HepG2 (cell line): ENCODE measurements around the gene PRADC1. TPM values are rescaled to one million over a fixed set of nuclear protein-coding genes. Genes with fewer than 3 reads are reported as not detected.

Source experiments
- ARID3A ChIP-seq: IDR thresholded peaks from 2 replicates; pipeline ENCODE4 v1.6.1; 2012; ENCODE audit warnings: low read depth, low read length, improper control_type of control experiment
- ARID5B ChIP-seq: IDR thresholded peaks from 2 replicates; pipeline ENCODE4 v1.4.0; 2020; ENCODE audit warnings: mild to moderate bottlenecking, missing genetic modification reagents
- CREM ChIP-seq, 2 experiments: sonication (generic) in 1 of 2; formaldehyde crosslinking in 1 of 2; IDR thresholded peaks; 2 replicates each; pipeline versions ENCODE4 v1.4.0 to v1.6.1; 2016 to 2020; ENCODE audit warnings: antibody characterized with exemption in 1 of 2, mild to moderate bottlenecking in 1 of 2, missing genetic modification reagents in 1 of 2
- GATAD2A ChIP-seq: IDR thresholded peaks from 2 replicates; pipeline ENCODE4 v1.6.1; 2016
- KDM6A ChIP-seq: IDR thresholded peaks from 2 replicates; pipeline ENCODE4 v1.6.1; 2016; ENCODE audit warnings: low read depth
- MEIS1 ChIP-seq: sonication (generic); formaldehyde crosslinking; IDR thresholded peaks from 2 replicates; pipeline ENCODE4 v1.9.0; 2021; ENCODE audit warnings: mild to moderate bottlenecking, missing genetic modification reagents, moderate library complexity, borderline replicate concordance
- NRL ChIP-seq: sonication (generic); formaldehyde crosslinking; IDR thresholded peaks from 2 replicates; pipeline ENCODE4 v1.5.0; 2020; ENCODE audit warnings: missing genetic modification reagents, mild to moderate bottlenecking, moderate library complexity, borderline replicate concordance
- PPARG ChIP-seq: conservative IDR thresholded peaks from 2 replicates; pipeline ENCODE4 v1.6.1; 2016; ENCODE audit warnings: missing biosample characterization, missing genetic modification reagents
- SNAPC2 ChIP-seq: sonication (generic); formaldehyde crosslinking; IDR thresholded peaks from 2 replicates; pipeline ENCODE4 v1.8.1; 2022; ENCODE audit warnings: mild to moderate bottlenecking, missing genetic modification reagents
- TERF1 ChIP-seq: sonication (generic); formaldehyde crosslinking; IDR thresholded peaks from 2 replicates; pipeline ENCODE4 v1.8.0; 2022; ENCODE audit warnings: mild to moderate bottlenecking, missing genetic modification reagents, moderate library complexity
- TMF1 ChIP-seq: sonication (generic); formaldehyde crosslinking; IDR thresholded peaks from 2 replicates; pipeline ENCODE4 v1.8.1; 2022; ENCODE audit warnings: low read depth, missing genetic modification reagents
- ZBTB49 ChIP-seq: sonication (generic); formaldehyde crosslinking; IDR thresholded peaks from 2 replicates; pipeline ENCODE4 v1.4.0; 2020; ENCODE audit warnings: missing genetic modification reagents, borderline replicate concordance
- ZNF18 ChIP-seq: sonication (generic); formaldehyde crosslinking; IDR thresholded peaks from 2 replicates; pipeline ENCODE4 v1.8.0; 2022; ENCODE audit warnings: mild to moderate bottlenecking, missing genetic modification reagents; ENCODE audit not compliant: insufficient replicate concordance
- ZNF329 ChIP-seq: sonication (generic); formaldehyde crosslinking; IDR thresholded peaks from 2 replicates; pipeline ENCODE4 v1.9.0; 2021; ENCODE audit warnings: low read depth, mild to moderate bottlenecking, missing genetic modification reagents
- ZNF414 ChIP-seq: sonication (generic); formaldehyde crosslinking; IDR thresholded peaks from 2 replicates; pipeline ENCODE4 v1.5.0; 2020; ENCODE audit warnings: missing genetic modification reagents
- ZNF703 ChIP-seq: sonication (generic); formaldehyde crosslinking; IDR thresholded peaks from 2 replicates; pipeline ENCODE4 v1.5.1; 2020; ENCODE audit warnings: missing genetic modification reagents, mild to moderate bottlenecking, moderate library complexity, borderline replicate concordance
- ZNF746 ChIP-seq: sonication (generic); formaldehyde crosslinking; IDR thresholded peaks from 2 replicates; pipeline ENCODE4 v1.8.0; 2022; ENCODE audit warnings: mild to moderate bottlenecking, missing genetic modification reagents
- polyA plus RNA-seq, 8 experiments: library from polyadenylated mRNA; depleted of rRNA in 3 of 8; stranded (reverse) in 7 of 8; unstranded in 1 of 8; fragments of >200 nt; fragmentation: Illumina TruSeq in 4 of 8; extraction: Trizol in 4 of 8; gene quantifications; 2 replicates each; pipeline versions ENCODE4 v1.2.1 to v1.2.3, GENCODE V29; 2011 to 2016; ENCODE audit warnings: low read depth in 4 of 8, missing spikeins in 1 of 8, mixed read lengths in 1 of 8; ENCODE audit not compliant: insufficient read depth in 1 of 8
- total RNA-seq, 5 experiments: library from RNA; depleted of rRNA; stranded (reverse); fragments of >200 nt; fragmentation: Illumina TruSeq; extraction: Trizol; gene quantifications; 2 replicates each; pipeline ENCODE4 v1.2.3, GENCODE V29; 2016; ENCODE audit warnings: low read depth in 1 of 5

PRADC1 gene
- total and polyA plus RNA-seq, 2 of the 13 experiments (the other 11 are each of a cell fraction or from before 2014, with no cell fraction given): 12.1 to 37.2 TPM

GRCh38 chr2:73262108-73262651 is 29.1 kb upstream of the PRADC1 start (continued):
- TF ChIP-seq ARID5B: peak; percentile 94
- peak; percentile 77; the same call in 1 of the 2 replicates for TF ChIP-seq ARID3A
- peak; percentile 82 for TF ChIP-seq KDM6A (CRISPR knock-in tag)
- 0 out of 2 replicates have a peak, but pooled peaks have one; percentile 45 for TF ChIP-seq ZNF329
- TF ChIP-seq SNAPC2 (CRISPR knock-in tag): no peak
- TF ChIP-seq ZNF414: peak; percentile 73; the same call in 1 of the 2 replicates
- TF ChIP-seq ZNF18 (CRISPR knock-in tag): no peak
- peak; percentile 72; the same call in 1 of the 2 replicates for TF ChIP-seq CREM (IDR thresholded peaks at IDR 0.05)
- TF ChIP-seq CREM (CRISPR knock-in tag; IDR thresholded peaks at IDR 0.05): no peak
- TF ChIP-seq ZBTB49 (CRISPR knock-in tag): no peak
- no peak for TF ChIP-seq TERF1 (CRISPR knock-in tag)
- no peak for TF ChIP-seq NRL
- TF ChIP-seq PPARG (CRISPR knock-in tag): peak; percentile 78; the same call in 1 of the 2 replicates
- no peak for TF ChIP-seq TMF1 (CRISPR knock-in tag)
- TF ChIP-seq MEIS1: no peak
- TF ChIP-seq GATAD2A (CRISPR knock-in tag): peak; percentile 95
- no peak for TF ChIP-seq ZNF703
- no peak for TF ChIP-seq ZNF746 (CRISPR knock-in tag)
